HG03571 (cell line): Measurements from ENCODE around the gene GADD45GIP1.

ENCODE experiments used
- ATAC-seq: cut with Tn5 transposase; IDR thresholded peaks from one replicate; pipeline ENCODE4 v1.9.1; 2021; ENCODE audit not compliant: unreplicated experiment

The GADD45GIP1 gene

DNA sequence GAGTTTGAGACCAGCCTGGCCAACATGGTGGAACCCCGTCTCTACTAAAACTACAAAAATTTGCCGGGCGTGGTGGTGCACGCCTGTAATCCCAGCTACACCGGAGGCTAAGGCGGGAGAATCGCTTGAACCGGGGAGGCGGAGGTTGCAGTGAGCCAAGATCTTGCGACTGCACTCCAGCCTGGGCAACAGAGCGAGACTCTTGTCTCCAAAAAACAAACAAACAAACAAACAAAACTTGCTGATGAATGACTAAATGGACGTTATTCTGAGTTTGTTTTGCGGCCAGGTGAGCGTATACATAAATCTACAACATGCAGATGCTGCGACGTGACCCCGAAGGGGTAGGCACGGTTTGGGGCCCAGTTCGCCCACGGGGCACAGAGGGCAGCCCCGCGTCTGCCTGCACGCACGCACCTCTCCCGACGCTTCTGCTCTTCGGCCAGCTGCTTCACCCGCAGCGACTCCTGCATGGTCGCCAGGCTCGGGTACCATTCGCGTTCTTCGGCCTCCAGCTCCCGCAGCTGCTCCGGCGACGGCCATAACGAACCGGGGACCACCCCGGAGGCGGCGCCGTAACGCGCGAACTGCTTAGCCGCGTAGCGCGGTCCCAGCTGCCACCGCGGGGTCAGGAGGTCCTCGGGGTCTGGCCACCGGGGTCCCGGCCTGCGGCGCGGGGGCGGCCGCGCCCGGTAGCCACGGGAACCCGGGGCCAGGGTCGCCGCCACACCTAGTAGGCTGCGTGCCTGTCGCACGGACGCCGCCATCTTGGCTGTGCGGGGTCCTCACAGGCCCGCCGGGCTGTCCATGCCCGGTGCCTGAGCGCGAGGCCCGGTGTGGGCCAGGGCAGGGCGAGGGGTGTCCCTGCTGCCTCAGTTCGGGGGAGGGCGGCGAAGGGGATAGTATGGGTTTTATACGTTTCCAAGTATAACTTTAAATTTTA lies at the start of gene GADD45GIP1:
Gene GADD45GIP1 (minus strand): TSS at position 778 of the 943 bp plus-strand sequence. CDS start 11 bp downstream, at position 767.
- ATAC-seq: peak; percentile 68

DNA sequence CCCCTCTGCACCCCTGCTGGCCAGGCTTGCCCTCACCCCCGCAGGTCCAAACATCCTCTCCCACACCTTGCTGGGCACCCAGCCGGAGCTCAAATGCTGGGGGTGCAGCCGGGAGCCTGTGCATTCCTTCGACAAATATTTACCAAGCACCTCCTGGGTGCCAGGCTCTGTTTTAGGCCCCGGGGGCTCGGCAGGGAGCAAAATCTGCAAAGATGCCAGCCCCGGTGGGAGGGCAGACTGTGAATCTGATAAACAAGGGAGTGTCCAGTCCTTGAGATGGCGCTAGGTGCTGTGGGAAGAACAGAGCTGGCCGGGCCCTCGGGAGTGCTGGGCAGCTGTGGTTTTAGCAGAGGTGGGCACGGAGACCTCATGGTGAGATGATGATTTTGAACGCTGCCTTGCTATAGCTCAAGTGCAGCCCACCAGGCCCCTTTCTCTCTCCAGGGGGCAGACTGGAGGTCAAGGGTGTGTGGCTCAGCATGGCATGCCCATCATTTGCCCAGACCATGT lies 48.9 kb upstream of the GADD45GIP1 start:
- no peak for ATAC-seq

DNA sequence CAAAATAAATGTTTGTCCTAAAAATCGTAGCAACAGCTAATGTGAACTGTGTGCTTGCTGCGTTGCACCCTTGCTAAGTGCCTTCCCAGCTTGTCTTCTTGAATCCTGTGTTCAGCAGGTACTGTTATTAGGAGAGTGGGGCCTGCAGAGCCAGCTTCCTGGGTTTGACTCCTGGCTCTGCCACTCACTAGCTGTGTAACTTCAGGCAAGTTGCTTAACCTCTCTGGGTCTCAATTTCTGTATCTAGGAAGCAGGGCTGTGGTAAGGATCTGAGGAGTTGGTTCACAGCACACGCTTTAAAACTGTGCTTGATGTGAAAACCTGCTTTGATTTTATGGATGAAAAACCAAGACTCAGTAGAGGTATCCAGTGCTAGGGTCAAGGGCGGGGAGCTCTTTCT lies 48.2 kb upstream of the GADD45GIP1 start:
- ATAC-seq: no peak

GRCh38 chr19:13004273-13004672 lies 47.2 kb upstream of the GADD45GIP1 start:
- ATAC-seq: no peak

GRCh38 chr19:13003081-13003480 lies 46.1 kb upstream of the GADD45GIP1 start:
- no peak for ATAC-seq

DNA sequence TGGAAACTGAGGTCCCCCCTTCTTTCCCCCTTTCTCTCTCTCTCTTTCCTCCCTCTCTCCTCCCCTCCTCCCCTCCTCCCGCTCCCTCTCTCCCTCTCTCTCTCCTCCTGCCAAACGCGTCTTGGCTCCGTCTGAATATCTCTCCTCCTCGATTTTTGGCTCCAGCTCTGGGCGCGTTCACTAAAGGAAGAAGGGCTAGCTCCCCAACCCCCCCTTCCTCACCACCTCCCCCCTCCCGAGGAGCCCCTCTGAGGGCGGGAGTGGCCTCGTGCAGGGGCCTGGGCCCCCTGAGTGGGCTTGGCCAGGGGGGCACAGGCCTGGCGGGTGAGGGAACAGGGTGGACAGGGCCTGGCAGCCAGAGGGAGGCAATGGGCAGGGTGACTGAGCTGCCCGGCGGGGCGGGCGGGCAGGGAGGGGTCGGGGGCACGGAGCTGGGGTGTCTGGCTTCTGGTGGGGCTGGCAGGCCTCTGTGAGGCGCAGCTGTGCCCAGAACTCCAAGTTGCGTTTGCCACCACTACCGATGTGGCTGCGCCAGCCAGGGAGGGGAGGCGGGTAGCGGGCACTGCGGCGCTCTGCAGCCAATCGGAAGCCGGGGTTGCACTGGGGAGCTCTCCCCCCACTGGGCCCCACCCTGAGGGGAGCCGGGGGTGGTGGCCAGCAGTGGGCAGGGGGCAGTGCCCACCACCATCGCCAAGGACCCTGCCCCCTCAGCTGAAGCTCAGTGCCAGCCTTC lies 45.3 kb upstream of the GADD45GIP1 start:
- no peak for ATAC-seq

DNA sequence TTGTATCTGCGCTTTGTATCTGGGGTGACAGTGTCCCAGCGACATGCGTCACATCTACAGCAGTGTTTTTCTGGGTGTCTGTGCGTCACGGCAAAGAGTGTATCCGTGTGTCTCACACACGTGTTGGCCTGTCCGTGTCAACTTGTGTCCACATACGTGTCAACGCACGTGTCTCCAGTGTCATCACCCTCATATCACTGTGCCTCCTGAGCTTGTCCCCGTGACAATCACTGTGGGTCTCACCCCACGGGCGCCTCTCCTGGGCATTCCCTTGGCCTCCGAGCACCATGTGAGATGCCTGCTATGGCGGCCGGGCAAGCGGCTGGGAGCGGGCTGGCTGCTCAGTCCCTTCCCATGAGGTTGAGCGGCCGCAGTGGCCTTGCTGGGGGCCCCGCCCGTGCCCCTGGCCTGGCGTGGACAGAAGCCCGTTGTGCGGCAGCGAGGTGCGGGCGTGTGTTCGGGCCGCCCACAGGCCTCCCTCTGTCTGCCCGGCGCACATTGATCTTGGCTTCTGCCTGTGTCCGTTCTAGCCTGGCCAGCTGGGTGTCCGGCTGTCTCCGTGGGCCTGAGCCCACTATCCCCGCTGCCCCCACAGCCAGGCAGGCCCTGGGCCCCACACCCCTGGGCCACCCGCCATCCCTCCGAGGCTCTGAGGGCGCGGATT lies 44.6 kb upstream of the GADD45GIP1 start:
- ATAC-seq: no peak

GRCh38 chr19:13001166-13001501 lies 44.1 kb upstream of the GADD45GIP1 start:
- ATAC-seq: no peak

GRCh38 chr19:12997967-12998940 lies 41.2 kb upstream of the GADD45GIP1 start:
- ATAC-seq: no peak

DNA sequence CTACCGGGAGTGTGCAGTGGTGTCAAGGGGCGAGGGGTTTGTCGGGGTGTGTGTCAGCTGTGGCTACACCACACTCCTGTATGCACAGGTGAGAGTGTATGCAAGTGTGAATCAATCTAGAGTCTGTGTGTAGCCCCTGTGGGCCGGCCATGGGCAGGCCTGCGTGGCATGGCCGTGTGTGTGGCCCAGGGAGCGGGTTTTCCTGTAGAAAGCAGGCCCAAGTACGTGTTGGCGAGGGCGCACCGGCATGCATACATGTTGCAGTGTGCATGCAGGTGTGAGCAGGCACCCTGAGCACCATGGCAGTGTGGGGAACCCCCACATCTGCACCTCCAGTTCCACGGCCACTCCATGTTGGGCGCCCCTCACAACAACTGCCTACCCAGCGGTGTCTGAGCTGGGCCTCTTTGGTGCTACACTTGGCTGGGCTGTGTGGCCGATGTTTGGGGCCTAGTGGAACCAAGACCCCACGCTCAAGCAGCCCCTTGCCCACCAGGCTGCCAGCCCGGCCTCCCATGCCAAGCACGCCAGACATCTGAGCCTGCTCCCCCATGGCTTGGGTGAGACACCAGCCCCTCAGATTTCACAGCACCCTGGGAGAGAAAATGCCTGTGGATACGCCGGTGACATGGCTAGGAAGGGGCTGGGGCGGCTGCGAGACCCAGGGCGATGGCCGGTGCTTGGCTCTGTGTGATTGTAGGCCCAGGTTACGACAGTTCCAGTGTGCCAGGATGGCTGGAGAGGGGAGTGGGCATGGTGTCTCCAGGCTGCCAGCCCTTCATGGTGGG lies 40.4 kb upstream of the GADD45GIP1 start:
- no peak for ATAC-seq

DNA sequence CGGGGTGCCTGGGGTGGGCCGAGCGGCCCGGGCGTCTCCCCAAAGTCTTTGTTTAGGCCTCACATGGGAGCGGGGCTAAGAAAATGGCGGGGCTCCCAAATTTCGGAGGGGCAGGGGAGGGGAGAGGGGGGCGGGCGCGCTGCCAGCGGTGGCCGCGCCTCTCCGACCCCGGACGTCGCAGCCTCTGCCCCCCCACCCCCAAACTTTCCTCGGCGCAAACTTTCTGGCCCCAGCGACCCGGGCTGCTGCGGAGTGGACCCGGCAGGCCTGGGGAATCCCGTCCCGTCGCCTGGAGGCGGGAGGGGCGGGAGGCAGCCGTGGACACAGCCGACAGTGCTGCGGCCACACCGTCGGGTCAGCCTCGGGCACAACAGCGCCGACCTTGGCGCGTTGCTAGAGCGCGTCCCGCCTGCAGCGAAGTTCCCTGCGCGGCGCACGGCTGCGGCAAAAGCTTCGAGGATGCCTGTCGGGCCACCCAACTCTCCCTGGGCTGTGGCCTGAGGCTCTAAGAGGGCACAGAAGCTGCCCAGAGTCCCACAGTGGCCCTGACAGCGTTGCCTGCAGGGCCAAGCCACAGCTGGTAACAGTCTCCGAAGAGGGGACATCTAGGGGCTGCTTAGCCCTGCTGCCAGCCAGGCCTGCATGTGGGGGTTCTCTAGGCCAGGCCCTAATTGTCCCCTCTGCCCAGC lies 39.5 kb upstream of the GADD45GIP1 start:
- ATAC-seq: no peak

DNA sequence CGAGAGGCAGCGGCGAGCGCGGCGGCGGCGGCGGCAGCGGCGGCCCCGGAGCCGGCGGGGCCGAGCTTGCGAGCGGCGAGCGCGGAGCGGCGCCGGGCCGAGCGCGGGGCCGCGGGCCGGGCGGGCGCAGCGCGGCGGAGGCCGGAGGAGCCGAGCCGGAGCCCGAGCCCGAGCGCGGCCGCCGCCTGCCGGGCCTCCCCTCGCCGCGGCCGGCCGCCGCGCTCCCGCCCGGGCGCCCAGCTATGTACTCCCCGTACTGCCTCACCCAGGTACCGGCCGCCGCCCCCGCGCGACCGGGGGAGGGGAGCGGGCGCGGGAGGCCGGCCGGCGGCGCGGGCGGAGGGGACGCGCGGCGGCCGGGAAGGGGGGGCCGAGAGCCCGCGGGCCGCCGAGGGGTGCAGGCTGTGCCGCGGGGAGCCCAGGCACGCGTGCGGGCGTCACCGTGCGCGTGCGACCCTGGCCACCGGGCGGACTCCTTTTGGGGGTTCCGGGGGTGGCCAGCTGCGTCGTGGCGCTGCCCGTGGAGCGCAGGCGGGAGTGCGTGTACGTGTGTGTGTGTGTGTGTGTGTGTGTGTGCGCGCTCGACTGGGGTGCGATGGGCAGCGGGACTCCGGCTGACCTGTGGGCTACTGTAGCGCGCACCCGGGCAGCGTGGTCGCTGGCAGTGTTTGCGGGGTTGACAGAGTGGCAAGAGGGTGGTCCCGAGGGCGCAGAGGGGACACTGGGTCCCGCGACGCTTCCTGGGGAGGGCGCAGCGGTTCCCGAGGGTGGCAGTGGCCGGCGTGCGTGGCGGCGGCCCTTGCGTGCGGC lies 38.8 kb upstream of the GADD45GIP1 start:
- ATAC-seq: no peak

DNA sequence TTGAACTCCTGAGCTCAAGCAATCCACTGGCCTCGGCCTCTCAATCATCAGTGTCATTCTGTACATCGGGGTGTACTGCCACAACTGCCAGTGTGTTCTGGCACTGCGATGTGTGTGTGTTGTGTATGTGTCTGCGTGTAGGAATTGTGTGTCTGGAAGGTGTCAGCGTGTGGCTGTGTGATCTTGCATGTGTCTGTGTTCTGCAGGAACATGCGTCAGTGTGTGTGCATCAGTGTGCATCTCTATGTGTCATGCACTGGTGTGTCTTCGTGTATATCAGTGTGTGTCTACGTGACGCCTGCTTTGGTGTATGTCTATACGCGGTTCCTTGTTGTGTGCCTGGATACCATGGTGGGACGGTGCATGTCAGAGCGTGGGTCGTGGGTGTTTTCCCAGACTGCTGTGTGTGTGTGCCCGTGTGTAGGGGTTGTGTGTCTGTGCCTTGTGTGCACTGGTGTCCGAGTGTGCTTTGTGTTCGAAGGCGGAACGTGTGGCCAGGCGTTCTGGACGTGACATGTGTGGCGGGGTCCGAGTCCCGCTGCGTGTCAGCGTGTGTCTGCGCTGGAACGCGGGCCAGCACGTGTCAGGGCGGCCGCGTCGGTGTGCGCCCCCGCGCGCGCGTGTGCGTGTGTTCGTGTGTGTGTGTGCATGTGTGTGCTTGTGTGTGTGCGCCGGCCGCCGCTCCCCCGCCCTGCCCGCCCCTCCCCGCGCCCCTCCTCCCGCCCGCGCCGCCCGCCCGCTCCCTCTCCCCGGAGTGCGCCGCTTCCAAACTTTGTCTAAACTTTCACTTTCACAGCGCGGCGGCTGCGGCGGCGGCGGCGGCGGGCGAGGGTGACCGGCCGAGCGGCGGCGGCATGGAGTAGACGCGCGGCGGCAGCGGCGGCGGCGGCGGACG lies 37.9 kb upstream of the GADD45GIP1 start, which contains the start of gene NFIX:
Gene NFIX (plus strand): TSS at position 775 of the 895 bp plus-strand sequence. CDS start 363 bp downstream, outside the sequence.
- no peak for ATAC-seq

- no peak for ATAC-seq
Measured at GRCh38 chr19:12993562-12993961, 36.5 kb upstream of the GADD45GIP1 start.

GRCh38 chr19:12992729-12993128 lies 35.7 kb upstream of the GADD45GIP1 start:
- no peak for ATAC-seq

DNA sequence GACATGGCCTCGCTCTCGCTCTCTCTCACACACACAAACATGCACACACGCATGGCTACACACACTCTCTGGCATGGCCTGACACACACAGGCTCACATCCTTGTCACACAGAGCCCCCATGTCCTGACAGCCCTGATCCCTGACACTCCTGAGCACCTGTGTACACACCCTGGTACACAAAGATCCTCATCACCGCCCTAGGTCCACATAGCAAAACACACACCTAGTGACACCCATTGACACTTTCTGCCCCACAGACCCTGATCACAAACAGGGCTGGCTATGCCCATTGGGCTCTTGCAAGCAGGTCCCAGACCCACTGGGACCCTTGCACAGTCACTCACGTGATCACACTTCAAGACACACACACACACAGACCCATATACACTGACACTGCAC lies 34.3 kb upstream of the GADD45GIP1 start:
- ATAC-seq: no peak

DNA sequence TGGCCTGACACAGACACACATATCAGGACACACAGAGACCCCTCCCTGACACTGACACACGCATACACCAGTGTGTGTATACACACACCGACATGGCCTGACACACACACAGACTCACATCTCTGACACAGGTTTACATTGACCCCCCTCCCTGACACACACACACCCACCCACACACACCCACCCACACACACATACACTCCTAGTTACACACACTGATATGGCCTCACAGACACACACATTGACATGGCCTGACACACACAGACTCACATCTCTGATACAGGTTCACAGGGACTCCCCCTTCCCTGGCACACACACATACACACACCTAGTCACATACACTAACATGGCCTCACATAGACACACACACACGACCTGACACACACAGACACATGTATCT lies 33.8 kb upstream of the GADD45GIP1 start:
- ATAC-seq: no peak
